Right ventricle myocardium inferior (tissue), 1 donor: ENCODE measurements around the gene RPLP1. TPM values are rescaled to one million over a fixed set of nuclear protein-coding genes. Genes with fewer than 3 reads are reported as not detected.

Experiments
- ATAC-seq: fragments of 200-7000 bp; cut with Tn5 transposase; one replicate; pipeline ENCODE4 v1.9.1; 2020; ENCODE audit warnings: mild to moderate bottlenecking, moderate library complexity
- DNase-seq: peaks from one replicate; pipeline ENCODE4 v3.0.0; 2021; ENCODE audit errors: missing footprints
- intact Hi-C: fragments of 100-400 bp; cut with DNase I; formaldehyde crosslinking; loops from one replicate; pipeline ENCODE4 v1.11.0; 2022
- long read RNA-seq: library from polyadenylated mRNA; unstranded; transcript quantifications from one replicate; pipeline ENCODE4 v2.0.0, GENCODE V29; 2021
- total RNA-seq: library from RNA; stranded (reverse); fragmentation: NEBNext Ultra II Directional; extraction: Animal tissue kit (Norgen Biotek cat#: 25700); gene quantifications from one replicate; pipeline ENCODE4 v1.2.1, GENCODE V29; 2021
- donor health status: DM: no; HTN: yes; CAD: no; lungs with severe emphysema.

RPLP1 gene
- total RNA-seq = 1,256 TPM
- long read RNA-seq, transcript RPLP1-201 (4 exons, 1,197 nt) = major isoform, 826 of 870 reads
- long read RNA-seq, transcript RPLP1-202 (3 exons, 445 nt) = minor isoform, 12 of 870 reads
- long read RNA-seq, partial matches to known transcripts = 22 of 870 reads
- long read RNA-seq, other reads (novel, unspliced or antisense) = 4 of 870 reads

GRCh38 chr15:69452692-69453521, at the start of gene RPLP1:
Gene RPLP1, plus strand, starts transcription at chr15:69452818. Its CDS starts 131 bp downstream, at chr15:69452949.
- ATAC-seq (peak; percentile 98), DNase-seq (peak; percentile 99)
- intact Hi-C loops = no loop called here

GRCh38 chr15:69403594-69403993, 49.0 kb upstream of the RPLP1 start:
- no peak for ATAC-seq
- DNase-seq = no peak
- intact Hi-C loops = no loop called here

DNA sequence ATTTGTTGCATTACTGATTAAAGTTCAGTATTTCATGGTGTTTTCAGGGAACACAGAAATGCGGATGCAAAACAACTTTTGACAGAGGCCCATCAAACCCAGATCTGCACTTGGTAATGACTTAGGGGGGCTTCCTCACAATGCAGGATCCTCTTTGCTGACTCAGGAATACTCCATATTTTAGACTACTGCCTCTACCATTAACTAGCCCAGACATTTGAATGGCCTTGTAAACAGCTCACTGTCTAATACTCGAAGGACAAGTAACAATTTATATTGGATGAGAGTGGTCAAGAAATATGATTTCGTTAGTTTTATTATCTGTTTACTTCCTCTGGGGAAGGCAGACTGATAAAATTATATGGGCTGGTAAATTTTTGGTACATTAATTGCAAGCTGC, 47.5 kb upstream of the RPLP1 start:
- intact Hi-C loops = no loop called here
- DNase-seq (no peak), ATAC-seq (no peak)

GRCh38 chr15:69407719-69408400, 44.8 kb upstream of the RPLP1 start:
- intact Hi-C loops = no loop called here
- DNase-seq (no peak), ATAC-seq (no peak)

DNA sequence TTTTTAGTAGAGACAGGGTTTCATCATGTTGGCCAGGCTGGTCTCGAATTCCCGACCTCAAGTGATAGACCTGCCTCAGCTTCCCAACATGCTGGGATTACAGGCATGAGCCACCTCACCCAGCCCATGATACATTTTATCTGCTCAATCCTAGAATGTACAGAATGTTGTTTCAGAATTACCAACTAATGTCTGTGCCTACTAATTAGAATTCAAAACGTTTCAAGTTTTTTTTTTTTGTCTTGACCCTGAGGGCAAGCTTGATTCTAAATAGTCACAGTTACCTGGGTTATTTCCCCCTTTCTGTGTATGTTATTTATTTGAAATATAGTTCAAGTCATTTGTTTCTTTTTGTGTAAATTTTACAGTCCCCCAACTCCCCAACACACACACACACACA, 43.8 kb upstream of the RPLP1 start:
- no peak for ATAC-seq
- DNase-seq = no peak
- intact Hi-C loops = no loop called here

DNA sequence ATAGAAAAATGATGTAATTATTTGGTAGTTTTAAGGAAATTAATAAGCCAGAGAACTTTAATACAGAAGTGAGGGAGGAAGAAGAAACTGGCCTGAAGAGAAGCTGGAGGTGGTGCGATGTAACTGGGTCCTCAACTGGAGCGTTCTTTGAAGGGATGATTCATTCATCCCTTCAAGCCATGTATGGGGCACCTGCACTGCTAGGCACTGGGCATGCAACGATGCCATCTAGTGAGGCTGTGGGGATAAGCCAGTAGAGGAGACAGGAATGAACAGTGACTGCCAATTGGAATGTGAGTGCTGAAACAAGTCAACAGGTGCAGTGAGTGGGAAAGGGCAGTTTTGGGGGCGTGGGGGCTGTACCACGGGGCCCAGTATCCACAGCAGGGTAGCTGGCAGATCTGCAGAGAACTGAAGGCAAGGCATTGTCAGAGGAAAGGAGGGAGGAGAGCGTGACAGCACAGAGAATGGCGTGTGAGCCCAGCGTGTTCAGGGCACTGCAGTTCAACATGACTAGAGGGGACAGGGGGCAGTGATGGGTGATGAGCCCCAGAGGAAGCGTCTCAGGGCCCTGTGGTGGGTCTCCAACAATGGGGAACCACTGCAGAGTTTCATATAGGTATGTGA, 42.3 kb upstream of the RPLP1 start:
- ATAC-seq (no peak), DNase-seq (no peak)
- intact Hi-C loops = no loop called here

- intact Hi-C loops = no loop called here
- ATAC-seq = no peak
- DNase-seq = no peak
Measured at GRCh38 chr15:69412274-69412673, 40.3 kb upstream of the RPLP1 start.

DNA sequence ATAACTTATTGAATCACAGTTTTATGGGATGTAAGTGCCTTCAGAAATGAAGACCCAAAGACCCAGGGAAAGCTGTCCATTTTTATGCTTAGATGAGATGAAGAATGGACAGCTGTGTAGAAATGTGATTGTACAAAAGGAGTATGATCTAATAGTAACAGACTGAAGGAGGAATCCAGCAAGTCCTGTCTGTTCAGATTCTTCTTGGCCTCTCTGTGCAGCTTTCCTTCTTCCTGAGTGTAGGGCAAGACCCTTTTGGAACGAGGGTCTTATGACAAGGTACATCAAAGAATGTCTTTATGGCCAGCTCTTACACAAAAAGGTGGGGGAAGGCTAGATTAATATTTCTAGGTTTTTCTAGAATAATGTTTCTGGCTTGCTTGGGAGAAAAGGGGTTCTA, 39.9 kb upstream of the RPLP1 start:
- intact Hi-C loops = no loop called here
- no peak for DNase-seq
- ATAC-seq = no peak

- ATAC-seq (peak; percentile 96), DNase-seq (peak; percentile 94)
- intact Hi-C loops = no loop called here
Measured at GRCh38 chr15:69413822-69414700, 38.6 kb upstream of the RPLP1 start, which contains the start of gene KIF23. Gene KIF23, plus strand, starts transcription at chr15:69414349. Its CDS starts 117 bp downstream, at chr15:69414466.

GRCh38 chr15:69414701-69415167, 37.9 kb upstream of the RPLP1 start:
- ATAC-seq = peak; percentile 38
- no peak for DNase-seq
- intact Hi-C loops = no loop called here

GRCh38 chr15:69415381-69415780, 37.2 kb upstream of the RPLP1 start:
- DNase-seq (no peak), ATAC-seq (no peak)
- intact Hi-C loops = no loop called here

GRCh38 chr15:69417581-69417980, 35.0 kb upstream of the RPLP1 start:
- DNase-seq = no peak
- intact Hi-C loops = no loop called here
- ATAC-seq = no peak

GRCh38 chr15:69421498-69421897, 31.1 kb upstream of the RPLP1 start:
- ATAC-seq (no peak), DNase-seq (no peak)

DNA sequence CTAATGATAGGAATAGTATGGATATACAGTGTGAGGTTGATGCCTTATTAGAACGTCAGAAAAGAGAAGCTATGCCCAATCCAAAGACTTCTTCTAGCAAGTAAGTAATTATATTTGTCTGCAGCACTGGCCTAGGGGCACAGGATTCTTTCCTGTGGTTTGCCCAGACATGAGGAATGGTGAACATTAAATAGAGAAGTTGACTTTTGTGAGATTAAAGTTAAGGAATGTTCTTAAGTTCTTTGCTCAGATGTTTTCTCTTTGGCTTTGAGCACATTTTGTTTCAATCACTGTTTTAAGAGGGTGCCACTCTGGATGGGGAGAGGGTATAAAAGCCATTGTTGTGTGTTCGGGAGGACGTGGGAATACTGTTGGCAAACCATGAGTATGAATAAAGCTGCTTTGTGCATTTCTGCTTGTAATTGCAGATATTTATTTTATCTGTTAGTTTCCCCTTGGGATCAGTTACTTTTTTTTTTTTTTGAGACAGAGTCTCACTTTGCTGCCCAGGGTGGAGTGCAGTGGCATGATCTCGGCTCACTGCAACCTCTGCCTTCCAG, 30.2 kb upstream of the RPLP1 start:
- intact Hi-C loops = no loop called here
- ATAC-seq (no peak), DNase-seq (no peak)

More at GRCh38 chr15:69421498-69421897, 31.1 kb upstream of the RPLP1 start:
- intact Hi-C loops = no loop called here

DNA sequence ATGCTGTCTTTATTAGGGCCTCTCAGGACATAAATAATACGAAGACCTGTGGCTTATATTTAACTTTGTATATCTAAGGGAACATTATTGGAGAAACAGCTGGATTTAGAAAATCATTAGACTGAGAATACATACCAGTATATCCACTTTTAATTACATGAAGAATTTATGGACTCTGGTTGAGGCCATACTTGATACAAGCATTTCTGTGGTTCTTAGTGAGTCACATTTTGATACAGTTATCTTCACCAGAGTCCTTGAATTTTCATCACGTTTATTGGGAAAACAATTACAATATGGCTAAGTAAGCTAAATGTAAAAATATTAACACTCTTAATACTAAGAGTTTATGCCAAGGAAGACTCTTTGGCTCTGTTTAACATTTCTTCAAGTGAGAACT, 28.6 kb upstream of the RPLP1 start:
- DNase-seq = no peak
- intact Hi-C loops = no loop called here
- ATAC-seq = no peak

- ATAC-seq = no peak
- intact Hi-C loops = no loop called here
- no peak for DNase-seq
Measured at GRCh38 chr15:69424748-69425413, 27.7 kb upstream of the RPLP1 start.

DNA sequence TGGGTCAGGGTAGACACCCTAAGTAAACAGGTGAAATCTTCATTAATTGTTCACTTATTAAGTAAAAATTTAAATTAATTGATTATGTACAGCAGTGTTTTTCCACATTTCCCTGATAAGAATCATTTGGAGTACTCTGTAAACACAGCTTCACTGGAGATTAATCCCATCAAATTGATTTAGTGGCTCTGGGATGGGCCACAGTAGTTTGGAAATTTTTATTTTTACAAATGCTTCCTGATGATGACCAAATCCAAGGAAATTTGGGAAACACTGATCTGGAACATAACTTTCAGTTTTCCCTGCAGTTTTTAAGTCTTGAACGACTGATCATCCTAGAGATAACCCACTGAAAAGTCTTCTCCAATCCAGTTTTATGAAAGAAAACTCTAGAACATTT, 18.8 kb upstream of the RPLP1 start:
- intact Hi-C loops = no loop called here
- no peak for ATAC-seq

DNA sequence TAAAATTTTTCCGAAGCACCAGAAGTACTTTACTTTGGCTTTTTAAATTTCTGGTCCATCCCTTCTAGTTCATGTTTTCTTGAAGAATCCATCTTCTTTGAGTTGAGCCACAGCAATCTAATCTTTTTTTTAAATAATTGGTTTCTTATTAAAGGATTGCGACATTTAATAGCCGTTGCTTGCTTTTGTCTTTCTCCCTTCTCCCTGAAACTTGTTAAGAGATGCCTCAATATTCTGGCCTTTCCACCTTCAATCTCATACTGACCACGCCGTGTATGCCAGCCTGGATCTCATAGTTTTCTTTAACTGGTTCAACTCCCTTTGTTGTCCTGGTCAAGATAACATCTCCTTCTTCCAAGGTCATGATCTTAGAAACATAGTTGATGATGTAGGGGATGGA, 18.4 kb upstream of the RPLP1 start:
- DNase-seq (no peak), ATAC-seq (no peak)
- intact Hi-C loops = no loop called here

More for the DNA sequence above, 18.8 kb upstream of the RPLP1 start:
- DNase-seq = no peak
